ENCODE results near the gene INTU. TPM values are rescaled to one million over a fixed set of nuclear protein-coding genes. Genes with fewer than 3 reads are reported as not detected.

The INTU gene
- total and polyA plus RNA-seq, 9 of the 15 experiments (the other 6 are each of a cell fraction or from before 2014, with no cell fraction given): 1.5 to 8.9 (median 3.9) TPM

- TF ChIP-seq ARID3B (CRISPR knock-in tag; IDR thresholded peaks at IDR 0.05; ENCODE audit: borderline replicate concordance) (no peak), ID3 (CRISPR knock-in tag; IDR thresholded peaks at IDR 0.05) (no peak), ID3 (tag; IDR thresholded peaks at IDR 0.05) (no peak), DNMT1 (IDR thresholded peaks at IDR 0.05) (no peak), SMARCA5 (IDR thresholded peaks at IDR 0.05) (no peak), EWSR1 (IDR thresholded peaks at IDR 0.05; ENCODE audit: borderline replicate concordance, low read depth, partially characterized antibody) (no peak), HBP1 (CRISPR knock-in tag; IDR thresholded peaks at IDR 0.05) (no peak), MITF (IDR thresholded peaks at IDR 0.05) (no peak), JUND (IDR thresholded peaks at IDR 0.05; ENCODE audit: borderline replicate concordance, low read depth, low read length) (peak; percentile 51; the same call in 1 of the 2 replicates), JUND (tag; IDR thresholded peaks at IDR 0.05; ENCODE audit: borderline replicate concordance, low read depth, low read length) (peak; percentile 68; the same call in 1 of the 3 replicates), PHF8 (IDR thresholded peaks at IDR 0.05; ENCODE audit: borderline replicate concordance, low read length) (no peak), KLF13 (tag; IDR thresholded peaks at IDR 0.05; ENCODE audit: borderline replicate concordance, low read depth) (no peak), ZNF280B (CRISPR knock-in tag; IDR thresholded peaks at IDR 0.05) (no peak), MTF1 (CRISPR knock-in tag; IDR thresholded peaks at IDR 0.05; ENCODE audit: borderline replicate concordance) (no peak), NFE2 (IDR thresholded peaks at IDR 0.05; ENCODE audit: low read depth) (peak; percentile 72), MTA2 (IDR thresholded peaks at IDR 0.05; ENCODE audit: low read depth) (no peak), ZNF133 (CRISPR knock-in tag; IDR thresholded peaks at IDR 0.05) (no peak), NR2C2 (CRISPR knock-in tag; IDR thresholded peaks at IDR 0.05) (no peak), NR2C2 (tag; IDR thresholded peaks at IDR 0.05) (no peak), MAFF (IDR thresholded peaks at IDR 0.05; ENCODE audit: low read length) (no peak), RBM14 (IDR thresholded peaks at IDR 0.05; ENCODE audit: borderline replicate concordance, insufficient read depth, low read depth, low read length) (no peak), MIER1 (IDR thresholded peaks at IDR 0.05; ENCODE audit: low read depth) (no peak), MAFG (tag; conservative IDR thresholded peaks at IDR 0.05) (peak; percentile 64; the same call in 1 of the 2 replicates)
Observed at GRCh38 chr4:127660284-127660885, 27.6 kb downstream of the INTU start (continued).
